Middle frontal gyrus (tissue), 1 donor: ENCODE results near the gene AFF3.
"Not testable (repeated sequence)": the region's sequence is repeated elsewhere in the genome, so short reads cannot be mapped to it uniquely, and the experiment has no call there.

ENCODE experiments used
- DNase-seq: peaks from one replicate; pipeline ENCODE4 v3.0.0-alpha.2; 2015; ENCODE audit warnings: low spot score; ENCODE audit errors: extremely low spot score

AFF3 gene

DNA sequence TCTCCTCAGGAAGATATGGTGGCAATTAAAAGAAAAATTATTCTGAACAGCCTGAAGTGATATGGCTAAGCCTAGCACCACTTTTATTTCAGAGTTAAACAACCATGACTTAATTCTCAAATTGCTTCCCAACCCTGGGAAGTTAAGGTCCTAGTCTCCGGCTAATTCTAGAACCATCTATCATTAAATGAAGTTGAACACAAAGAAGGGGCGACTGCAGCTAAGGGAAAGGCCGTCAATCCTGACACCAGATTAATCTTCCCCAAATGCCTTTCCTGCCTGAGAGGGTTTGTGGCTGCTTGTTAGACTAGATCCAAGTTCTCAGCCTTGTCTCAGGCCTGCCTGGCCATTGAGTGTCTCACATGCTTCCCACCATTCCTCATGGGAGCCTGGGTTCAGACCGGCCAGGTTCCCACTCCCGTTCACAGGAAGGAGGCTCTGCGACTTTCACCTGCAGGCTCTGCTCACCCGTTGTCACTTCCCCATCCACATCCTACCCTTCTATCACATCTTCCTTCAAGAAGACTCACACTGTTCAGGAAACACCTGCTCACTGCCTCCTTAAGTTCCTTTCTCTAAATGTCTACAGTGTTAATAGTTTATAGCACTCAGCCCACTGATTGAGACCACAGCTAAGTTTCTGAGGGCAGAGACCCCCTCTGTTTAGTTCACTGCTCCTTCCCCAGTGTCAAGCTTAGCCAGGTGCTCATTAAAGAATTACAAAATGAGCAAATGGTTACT lies 369.6 kb downstream of the AFF3 start:
- no peak for DNase-seq

DNA sequence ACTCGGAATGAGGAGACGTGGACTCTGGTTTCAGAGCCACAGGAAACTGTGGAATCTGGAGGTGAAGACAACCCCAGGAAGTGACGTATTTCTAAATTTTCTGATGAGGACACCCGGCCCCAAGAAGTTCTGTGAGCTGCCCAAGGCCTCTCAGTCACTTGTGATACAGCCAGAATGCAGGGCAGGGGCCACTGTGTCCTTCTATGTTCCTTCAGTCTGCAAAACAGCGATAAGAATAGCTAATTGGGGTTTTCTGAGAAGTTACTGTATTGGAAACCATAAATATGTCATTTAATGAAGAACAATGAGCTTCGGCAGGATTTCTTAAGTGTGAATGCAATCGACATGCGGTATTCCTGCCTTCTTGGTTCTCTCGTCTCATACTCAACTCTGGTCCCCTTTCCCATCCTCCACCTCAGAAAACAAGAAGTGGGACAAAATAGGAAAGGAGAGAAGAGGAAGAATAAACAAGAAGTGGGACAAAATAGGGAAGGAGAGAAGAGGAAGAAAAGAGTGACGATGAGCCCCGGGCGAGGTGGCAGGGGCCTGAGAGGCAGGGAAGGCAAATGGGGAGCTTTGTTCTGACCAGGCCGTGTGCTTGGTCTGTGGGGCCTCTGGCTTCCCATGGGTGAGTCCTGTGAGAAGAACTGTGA lies 370.6 kb downstream of the AFF3 start:
- no peak for DNase-seq

DNA sequence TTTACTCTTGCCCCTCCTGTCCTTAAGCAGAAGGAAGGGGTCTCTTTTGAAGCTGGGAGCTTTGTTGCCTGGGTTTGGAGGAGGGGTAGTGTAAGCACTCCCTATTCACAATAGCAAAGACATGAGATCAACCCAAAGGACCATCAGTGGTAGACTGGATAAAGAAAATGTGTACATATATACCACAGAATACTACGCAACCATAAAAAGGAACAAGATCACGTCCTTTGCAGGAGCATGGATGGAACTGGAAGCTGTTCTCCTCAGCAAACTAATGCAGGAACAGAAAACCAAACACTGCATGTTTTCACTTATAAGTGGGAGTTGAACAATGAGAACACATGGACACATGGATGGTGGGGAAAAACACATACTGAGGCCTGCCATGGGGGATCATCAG lies 371.5 kb downstream of the AFF3 start:
- no peak for DNase-seq

DNA sequence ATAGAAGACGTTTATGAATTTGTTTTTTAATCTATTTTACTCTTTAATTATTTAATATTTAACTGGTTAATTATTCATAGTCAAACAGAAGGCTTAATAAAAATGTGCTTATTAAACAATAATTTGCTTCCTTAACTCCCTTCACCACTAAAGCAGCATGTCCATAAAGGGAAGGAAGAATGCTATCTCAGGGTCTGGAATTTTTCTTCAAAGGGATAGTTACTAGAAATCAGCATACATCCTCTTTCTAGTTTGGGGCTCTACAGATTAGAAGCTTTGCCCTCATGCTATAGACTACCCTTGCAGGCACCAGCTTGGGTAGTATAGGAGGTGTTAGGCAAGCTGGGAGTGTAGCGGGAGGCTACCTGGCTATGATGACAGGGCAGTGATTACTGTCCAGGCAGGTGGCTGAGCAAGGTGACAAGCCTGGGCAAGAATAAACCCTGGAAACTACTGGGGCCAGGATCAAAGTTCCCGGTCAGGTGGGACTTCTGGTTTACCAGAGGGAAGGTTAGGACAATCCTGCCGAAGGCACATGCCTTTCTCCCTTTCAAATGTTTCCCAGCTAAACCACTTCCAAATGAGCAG lies 376.6 kb downstream of the AFF3 start:
- no peak for DNase-seq

DNA sequence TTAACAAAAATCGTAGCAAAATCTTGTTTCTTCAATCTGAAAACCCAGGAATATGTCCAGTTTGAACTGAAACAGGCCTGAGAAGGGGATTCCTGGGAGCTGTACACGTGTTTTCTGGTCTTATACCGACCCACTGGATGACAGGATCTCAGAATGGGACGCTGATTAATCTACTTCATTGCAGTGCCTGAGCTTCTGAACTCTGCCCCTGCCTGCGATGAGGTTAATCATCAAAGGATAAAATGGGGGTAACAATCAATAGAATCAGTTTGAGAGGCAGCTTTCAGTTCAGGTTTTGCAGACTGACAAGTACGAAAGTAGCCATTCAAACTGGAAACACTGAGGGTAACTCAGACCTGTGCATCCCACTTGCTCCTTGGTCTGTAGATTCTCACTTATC lies 378.6 kb downstream of the AFF3 start:
- no peak for DNase-seq

DNA sequence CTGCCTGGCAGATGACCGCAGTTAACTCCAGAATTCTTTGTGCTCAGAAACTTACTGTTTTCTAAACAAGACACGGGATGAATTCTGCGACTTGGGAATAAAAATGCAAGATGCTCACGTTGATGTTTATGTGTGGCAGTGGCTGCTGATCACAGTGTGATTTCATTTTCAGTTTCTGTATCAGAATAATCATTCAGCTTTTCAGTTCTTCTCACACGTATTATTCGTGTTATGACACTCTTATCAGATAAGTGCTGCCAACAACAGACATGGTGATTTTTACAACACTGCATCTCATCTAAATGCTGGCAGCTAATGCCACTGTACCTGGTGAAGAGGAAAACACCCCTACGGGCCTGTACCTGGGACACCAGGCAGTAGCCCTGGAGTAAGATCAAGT lies 379.7 kb downstream of the AFF3 start:
- no peak for DNase-seq

DNA sequence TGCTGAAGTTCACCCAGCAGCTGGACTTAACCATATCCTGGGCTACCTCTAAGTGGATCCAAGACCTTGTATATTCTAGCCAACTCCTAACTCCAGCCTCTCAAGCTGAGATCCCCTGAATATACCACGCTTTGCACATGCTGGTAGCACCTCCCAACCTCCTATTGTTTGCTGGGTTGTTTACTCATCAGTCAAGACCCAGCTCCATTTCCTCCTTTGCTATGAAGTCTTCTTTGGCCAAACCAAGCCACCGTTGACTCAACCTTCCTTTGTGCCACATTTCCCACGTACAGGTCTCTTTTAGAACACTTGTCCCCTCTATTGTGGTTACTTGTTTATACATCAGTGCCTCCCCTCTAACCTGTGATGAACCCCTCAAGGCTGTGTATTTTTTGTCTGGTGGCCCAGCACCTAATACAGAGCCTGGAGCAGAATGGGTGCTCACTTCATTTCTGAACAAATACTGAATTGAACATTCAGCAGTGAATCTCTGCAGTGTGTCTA lies 384.7 kb downstream of the AFF3 start:
- DNase-seq, result no peak

DNA sequence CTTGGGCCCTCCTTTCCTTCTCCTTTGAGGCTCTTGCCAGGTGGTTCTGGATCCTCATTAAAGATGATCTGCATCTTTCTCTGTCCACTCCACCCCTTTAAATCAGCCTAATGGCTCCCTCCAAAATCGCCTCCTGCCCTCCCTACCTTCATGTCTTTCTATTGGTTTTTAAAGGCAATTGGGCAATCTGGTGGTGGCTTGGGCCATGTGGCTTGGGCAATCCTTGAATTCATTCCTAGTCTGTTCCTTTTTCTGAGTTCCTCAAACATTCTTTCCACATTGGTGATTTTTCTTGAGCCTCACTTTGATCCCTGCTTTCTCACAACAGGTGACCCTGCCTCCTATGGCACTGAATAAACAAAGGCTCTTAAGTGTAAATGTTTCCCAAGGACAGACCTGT lies 386.3 kb downstream of the AFF3 start:
- DNase-seq, result no peak

DNA sequence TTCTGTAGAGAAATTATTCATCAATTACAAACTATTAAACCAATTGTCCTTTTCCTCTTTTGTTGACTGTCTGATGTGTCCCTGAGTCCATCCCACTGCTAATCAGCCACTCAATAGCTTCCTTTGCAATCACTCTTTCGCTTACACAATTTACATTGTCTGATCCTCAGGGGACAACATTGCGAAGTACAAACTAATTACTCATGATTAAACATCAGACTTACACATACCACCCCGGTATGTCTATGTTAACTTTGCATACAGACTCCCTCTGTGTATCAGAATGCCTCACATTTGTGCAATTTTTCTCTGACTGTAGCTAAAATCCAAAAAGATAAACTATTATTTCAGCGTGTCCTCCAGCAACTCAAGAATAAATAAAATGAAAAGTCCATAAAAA lies 388.2 kb downstream of the AFF3 start:
- no peak for DNase-seq

DNA sequence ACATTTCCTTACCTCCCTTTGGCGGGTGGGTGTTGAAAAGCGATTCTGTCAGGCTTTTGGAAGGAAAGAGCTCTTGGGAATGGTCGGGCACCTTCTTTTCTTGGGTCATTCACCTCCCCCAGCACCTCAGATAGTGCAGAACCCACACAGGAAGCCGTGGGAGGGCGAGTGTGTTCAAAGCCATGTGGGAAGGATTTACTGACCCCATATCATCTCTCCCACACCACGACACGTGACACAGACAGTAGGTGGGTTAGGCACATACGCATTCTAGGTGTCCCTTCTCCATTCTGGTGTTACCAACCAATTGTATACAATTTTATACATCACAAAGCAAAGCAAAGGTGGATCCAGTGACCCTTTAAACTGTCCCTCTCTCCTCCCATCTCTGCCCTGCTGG lies 388.9 kb downstream of the AFF3 start:
- DNase-seq, result no peak

DNA sequence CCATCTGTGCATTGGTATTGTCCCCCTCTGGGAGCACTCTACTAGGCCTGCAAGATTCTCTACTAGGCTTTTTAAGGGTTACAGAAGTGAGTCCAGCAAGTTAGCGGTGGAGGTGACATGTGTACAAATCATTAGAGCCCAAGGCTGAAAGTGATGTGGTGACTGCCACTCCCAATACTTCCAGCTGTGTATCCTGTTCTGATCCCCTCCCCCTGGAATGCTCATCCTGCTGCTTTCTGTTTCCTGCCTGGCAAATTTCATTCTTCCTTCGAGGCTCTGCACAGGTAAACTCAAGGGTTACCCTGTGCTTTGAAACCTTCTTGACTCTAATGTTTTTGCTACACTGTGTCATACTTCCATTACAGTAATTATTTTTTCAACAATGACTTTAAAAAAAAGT lies 394.0 kb downstream of the AFF3 start:
- no peak for DNase-seq

DNA sequence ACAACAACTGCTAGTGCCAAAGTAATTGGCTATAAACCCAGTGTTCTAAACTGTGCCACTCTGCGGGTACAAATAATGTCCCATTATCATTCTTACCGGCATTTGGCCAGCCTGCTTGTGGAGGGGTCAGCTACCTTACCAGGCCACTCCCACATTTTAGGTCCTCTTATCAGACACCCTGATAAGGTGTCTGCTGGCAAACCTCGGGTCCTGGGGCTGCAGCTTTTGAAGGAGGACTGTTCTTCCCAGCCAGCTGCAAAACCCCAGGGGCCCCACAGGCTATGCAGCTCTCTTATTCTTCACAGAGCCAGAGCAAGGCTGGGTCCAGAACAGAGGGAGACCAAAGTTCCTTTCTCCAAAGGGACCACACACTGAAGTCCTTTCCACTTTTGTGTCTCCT lies 394.5 kb downstream of the AFF3 start:
- no peak for DNase-seq

DNA sequence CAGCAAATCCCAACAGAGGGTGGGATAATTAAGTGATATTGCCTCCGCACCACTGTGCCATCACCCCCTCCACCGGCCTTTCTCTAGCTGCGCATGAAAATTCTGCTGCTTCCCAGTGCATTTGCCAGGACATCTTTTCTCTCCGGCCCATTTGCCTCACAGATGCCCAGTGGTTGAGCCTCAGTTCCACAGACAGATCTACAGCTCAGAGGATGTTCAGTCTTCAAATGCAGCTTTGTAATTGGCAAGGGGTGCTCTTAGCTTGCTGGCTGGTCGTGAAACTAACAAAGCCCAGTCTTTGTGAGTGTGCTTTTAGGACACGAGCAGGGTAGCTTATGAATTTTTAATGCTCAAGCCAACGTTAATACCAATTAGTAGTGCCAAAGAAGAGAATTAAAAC lies 399.2 kb downstream of the AFF3 start:
- no peak for DNase-seq

DNA sequence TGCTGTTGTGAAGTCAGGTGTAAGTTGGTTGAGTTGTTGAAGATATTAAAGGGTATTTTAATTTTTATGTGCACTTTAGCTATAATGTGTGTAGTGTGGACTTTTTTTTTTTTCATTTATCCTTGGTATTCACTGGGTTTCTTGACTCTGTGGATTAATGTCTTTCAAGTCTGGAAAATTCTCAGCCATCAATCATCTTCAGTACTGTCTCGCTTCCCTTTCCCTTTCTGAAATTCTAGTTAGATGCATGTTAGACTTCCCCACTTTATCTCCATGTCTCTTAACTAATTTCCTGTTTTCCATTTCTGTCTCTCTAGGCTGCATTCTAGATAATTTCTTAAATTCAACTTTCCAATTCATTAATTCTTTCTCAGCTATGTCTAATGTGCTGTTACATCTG lies 404.9 kb downstream of the AFF3 start:
- DNase-seq, result no peak

DNA sequence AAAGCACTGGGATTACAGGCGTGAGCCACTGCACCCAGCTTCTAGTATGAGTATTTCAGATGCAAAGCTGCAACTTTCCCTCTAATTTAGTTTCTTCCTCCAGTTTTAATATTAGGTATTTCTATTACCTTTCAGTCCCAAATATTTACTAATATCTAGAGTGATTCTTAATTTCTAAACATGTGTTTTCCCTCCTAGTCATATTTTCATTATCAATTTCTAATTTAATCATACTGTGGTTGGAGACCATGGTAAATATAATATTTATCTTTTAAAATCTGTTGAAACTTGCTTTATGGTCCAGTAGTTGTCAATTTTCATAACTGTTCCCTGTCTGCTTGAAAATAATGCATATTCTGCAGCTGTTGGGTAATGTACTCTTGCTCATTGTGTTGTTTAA lies 406.6 kb downstream of the AFF3 start:
- DNase-seq, result no peak

DNA sequence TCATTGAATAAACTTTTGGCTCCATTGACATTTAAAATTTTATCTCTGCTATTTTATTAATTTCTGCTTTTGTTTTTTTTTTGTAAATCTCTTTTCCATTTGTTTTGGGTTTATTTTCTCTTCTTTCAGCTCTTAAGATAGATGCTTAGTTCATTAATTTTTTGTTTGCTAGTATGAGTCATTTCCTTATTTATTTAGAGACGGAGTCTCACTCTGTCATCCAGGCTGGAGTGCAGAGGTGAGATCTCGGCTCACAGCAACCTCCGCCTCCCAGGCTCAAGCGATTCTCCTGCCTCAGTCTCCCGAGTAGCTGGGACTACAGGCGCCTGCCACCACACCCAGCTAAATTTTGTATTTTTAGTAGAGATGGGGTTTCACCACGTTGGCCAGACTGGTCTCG lies 407.1 kb downstream of the AFF3 start:
- DNase-seq, result not testable (repeated sequence)

DNA sequence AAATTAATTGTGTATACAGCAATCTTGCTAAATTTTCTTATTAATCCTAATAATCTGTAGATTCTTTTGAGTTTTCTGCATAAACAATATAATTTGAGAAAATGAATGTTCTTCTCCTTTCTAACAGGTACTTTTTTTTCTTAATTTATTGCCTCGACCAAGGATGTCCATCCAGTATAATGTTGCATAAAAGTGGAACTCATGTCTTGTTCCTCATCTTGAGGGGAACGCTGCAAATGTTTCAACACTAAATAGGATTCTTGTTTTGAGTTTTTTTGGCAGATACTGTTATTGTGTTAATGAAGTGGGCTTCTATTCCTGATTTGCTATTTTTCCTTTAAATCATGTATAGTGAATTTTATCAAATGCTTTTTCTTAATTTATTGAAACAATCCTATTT lies 408.2 kb downstream of the AFF3 start:
- DNase-seq, result no peak

DNA sequence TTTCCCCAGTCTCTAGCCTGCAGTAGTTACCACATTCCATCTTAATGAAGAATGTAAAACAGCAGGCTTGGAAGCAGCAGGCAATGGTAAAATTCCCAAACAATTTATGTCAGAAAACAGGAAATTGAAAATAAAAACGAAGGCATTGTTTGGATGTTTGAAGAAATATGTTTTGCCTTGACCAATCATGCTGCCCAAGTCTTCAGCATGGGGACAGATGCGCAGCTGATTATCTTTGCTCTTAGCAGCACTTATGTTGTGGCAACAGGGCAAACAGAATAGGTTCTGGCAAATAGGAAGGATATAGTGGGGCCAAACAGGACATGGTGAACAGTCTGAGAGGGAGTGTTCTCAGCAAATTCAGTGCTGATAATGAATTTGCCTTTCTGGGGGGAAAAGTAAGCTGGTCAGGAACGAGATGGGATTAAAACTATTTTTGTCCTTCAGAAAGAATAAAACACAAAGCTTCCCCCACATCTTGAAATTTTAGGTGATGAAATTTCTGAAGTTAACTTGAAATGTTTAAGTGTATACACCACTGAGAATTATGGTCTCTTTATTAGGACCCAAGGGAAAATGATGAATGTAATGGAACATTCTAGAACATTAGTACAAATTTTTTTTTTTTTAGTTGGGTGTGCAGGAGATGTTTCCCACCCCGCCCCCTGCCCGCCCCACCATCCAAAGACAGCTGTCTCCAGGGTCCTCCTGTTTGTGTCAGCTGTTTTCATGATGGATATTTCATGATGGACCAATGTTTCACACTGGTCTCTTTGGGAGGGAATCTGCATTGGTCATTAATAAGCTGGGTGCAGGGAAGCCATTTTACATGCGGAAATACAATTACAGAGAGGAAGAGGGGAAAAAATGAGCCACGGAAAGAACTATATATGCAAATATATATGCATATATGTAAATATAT lies 413.0 kb downstream of the AFF3 start:
- DNase-seq, result no peak

DNA sequence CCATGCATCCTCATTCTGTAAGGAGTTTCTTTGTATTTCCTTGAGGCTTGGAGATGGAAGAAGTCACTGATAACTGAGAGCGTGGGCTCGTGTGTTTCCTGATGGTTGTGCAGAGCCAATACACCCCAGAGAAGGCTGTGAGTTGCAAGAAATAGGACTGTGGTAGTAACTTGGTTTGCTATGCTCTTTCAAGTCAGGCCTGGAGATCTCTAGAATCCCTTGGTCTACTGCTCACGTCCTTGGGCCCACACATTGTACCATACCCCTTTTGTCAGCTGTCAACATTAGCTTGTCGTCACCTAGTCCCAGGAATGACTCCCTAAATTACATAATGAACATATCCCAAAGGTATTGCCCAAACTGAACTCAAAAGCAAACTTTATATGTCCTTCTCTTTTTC lies 414.2 kb downstream of the AFF3 start:
- DNase-seq, result no peak

DNA sequence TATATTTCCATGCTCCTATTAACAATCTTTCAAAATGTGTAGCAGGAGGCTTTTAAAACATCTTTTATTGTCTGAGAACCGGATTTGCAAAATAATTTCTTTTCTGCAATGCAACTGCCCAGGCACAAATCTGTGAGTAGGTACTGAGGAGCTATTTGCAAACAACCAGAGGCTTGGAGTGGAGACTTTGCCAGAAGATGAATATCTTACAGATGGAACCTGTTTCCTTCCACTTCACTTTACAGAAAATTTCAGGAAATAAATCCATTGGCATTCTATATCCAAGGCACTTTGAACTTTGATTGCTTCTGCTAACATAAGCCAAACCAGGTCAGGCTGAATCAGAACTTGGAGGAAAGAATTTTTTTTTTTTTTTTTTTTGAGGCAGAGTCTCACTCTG lies 415.2 kb downstream of the AFF3 start:
- no peak for DNase-seq

DNA sequence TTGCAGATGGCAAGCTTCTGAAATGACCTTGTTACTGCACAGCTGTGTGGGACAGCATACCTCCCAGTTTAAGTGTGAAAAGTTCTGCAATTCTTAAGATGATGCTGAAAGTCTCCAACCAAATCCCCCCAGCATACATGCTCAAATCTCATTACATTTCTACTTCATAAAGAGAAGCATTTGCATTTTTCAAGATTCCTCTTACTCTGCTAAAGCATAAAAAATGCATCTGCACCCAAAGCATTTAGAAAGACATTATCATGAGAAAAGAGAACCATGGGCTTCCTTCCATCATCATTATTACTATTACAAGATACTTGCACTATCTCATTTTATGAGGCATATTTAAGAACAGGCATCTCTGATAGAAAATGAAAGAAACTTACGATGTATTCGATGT lies 415.7 kb downstream of the AFF3 start:
- DNase-seq, result no peak

DNA sequence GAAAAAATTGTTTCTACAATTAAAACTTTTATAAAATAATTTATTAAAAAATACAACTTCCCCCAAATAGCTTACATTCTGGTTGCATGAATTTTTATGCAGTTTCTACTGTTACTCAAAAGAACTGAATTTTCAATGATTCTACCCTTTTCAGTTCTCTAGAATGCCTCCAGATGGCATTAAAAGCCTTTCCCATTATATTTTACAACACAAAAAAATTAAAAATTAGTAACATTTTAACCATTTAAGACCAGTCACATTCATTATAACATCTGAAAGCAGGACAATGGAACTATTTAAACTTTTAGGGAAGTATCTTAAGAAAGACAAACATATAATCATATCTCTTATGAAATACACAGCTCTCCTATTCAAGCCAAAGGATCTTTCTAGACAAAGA lies 416.6 kb downstream of the AFF3 start:
- DNase-seq, result no peak
